NB4 (cell line): Measurements from ENCODE around the gene CDHR5.
"Not testable (repeated sequence)": the region's sequence is repeated elsewhere in the genome, so short reads cannot be mapped to it uniquely, and the experiment has no call there.

Experiments used
- DNase-seq: peaks from one replicate; pipeline ENCODE4 v3.0.0; 2010; ENCODE audit warnings: low read depth
- H3K4me3 ChIP-seq: one replicate; pipeline ENCODE4 v1.5.1; 2011; ENCODE audit warnings: mild to moderate bottlenecking, low read depth, low read length, moderate library complexity
- MYC ChIP-seq: IDR thresholded peaks from 2 replicates; pipeline ENCODE4 v1.6.1; 2011; ENCODE audit warnings: low read depth, low read length
- POLR2A ChIP-seq: IDR thresholded peaks from 2 replicates; pipeline ENCODE4 v1.6.1; 2011; ENCODE audit warnings: mild to moderate bottlenecking; ENCODE audit not compliant: insufficient read length; ENCODE audit errors: extremely low read depth
- TF ChIP-seq, protein P1 (sequence below): IDR thresholded peaks from one replicate; pipeline ENCODE4 v1.5.1; 2012; ENCODE audit warnings: low read depth, low read length
- TF ChIP-seq, protein P2 (sequence below): IDR thresholded peaks from 2 replicates; pipeline ENCODE4 v1.6.1; 2011; ENCODE audit warnings: low read depth, low read length

Gene CDHR5

DNA sequence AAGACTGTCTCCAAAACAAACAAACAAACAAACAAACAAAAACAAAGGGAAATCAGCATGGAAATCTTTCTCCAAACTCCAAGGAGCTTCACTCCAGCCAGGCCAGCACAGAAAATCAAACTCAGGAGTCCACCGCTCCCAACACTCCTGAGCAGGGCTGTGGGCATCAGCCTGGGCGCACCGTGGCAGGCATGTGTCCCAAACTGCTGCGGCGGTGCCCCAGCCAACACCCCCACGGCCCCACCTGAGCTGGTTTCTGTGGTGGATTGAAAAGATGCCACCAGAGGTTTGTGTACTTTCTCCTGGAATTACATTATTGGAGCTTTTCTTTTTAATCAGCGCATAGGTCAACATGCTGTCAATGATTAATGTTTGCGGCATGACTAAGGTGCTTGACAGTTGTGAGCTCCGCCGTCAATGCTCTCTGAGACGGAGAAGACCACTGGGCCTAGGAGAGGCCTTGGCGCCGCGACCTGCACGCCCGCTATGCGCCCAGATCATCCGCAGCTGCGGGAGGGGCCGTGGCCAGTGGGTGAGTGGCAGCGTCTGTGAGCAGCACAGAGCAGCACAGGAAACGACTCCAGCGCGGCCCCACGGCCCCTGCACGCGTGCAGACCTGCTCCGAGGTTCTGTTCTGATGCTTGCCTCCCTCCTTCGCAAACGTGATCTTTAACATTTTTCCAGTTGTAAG is 30.4 kb upstream of the CDHR5 start:
- TF ChIP-seq, protein P1, sequence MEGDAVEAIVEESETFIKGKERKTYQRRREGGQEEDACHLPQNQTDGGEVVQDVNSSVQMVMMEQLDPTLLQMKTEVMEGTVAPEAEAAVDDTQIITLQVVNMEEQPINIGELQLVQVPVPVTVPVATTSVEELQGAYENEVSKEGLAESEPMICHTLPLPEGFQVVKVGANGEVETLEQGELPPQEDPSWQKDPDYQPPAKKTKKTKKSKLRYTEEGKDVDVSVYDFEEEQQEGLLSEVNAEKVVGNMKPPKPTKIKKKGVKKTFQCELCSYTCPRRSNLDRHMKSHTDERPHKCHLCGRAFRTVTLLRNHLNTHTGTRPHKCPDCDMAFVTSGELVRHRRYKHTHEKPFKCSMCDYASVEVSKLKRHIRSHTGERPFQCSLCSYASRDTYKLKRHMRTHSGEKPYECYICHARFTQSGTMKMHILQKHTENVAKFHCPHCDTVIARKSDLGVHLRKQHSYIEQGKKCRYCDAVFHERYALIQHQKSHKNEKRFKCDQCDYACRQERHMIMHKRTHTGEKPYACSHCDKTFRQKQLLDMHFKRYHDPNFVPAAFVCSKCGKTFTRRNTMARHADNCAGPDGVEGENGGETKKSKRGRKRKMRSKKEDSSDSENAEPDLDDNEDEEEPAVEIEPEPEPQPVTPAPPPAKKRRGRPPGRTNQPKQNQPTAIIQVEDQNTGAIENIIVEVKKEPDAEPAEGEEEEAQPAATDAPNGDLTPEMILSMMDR = no peak
- no peak for TF ChIP-seq MYC
- TF ChIP-seq, protein P2, sequence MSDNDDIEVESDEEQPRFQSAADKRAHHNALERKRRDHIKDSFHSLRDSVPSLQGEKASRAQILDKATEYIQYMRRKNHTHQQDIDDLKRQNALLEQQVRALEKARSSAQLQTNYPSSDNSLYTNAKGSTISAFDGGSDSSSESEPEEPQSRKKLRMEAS = no peak
- TF ChIP-seq POLR2A = no peak
- no peak for DNase-seq
- H3K4me3 ChIP-seq = no peak overlapping the region

DNA sequence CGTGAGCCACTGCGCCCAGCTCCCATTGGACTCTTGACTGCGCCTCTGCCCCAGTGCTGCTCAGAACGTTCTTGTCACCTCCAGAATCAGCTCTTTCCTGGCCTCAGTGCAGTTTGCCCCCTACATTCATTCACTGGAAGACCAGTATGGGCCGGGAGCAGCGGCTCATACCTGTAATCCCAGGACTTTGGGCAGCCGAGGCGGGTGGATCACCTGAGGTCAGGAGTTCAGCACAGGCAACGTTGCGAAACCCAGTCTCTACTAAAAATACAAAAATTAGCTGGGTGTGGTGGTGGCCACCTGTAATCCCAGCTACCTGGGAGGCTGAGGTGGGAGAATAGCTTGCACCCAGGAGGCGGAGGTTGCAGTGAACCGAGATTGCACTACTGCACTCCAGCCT is 29.7 kb upstream of the CDHR5 start:
- H3K4me3 ChIP-seq, DNase-seq: not testable (repeated sequence)

DNA sequence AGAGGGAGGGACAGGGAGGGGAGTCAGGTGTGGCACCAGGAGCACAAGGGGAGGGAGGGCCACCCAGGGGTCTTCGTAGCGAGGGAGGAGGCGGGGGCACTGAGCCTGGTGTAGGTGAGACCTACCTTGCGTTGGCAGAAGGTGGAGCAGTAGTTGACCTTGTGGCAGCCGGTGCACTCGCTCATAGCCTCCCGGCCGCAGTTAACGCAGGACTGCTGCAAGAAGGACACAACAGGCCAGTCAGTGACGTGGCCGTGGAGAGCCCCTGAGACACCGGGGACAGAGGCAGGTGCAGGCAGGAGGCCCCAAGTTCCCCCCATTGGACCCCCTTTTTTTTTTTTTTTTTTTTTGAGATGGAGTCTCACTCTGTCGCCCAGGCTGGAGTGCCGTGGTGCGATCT is 29.1 kb upstream of the CDHR5 start:
- TF ChIP-seq, protein P2 = no peak
- TF ChIP-seq, protein P1 = no peak
- TF ChIP-seq MYC (no peak), POLR2A (no peak)
- H3K4me3 ChIP-seq = no peak overlapping the region
- no peak for DNase-seq

DNA sequence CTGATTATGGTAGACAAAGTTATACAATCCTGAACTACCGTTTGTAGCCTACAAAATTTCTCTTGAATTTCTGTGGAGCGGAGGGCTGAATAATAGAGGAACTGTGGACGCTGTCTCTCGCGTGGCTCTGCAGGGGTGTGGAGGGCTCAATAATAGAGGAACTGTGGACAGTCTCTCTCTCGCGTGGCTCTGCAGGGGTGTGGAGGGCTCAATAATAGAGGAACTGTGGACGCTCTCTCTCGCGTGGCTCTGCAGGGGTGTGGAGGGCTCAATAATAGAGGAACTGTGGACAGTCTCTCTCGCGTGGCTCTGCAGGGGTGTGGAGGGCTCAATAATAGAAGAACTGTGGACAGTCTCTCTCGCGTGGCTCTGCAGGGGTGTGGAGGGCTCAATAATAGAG is 28.4 kb upstream of the CDHR5 start:
- H3K4me3 ChIP-seq = not testable (repeated sequence)
- DNase-seq = peak; percentile 23

DNA sequence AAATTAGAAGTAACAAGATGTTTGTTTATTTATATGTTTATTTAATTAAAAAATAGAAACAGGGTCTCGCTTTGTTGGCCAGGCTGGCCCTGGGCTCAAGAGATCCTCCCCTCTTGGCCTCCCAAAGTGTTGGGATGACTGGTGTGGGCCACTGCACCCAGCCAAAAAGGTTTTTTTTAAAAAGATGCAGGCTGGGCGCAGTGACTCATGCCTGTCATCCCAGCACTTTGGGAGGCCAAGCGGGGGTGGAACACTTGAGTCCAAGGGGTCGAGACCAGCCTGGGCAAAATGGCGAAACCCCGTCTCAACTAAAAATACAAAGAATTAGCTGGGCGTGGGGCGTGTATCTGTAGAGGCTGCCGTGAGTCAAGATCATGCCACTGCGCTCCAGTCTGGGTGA is 25.7 kb upstream of the CDHR5 start:
- no peak for DNase-seq
- no peak for TF ChIP-seq MYC
- TF ChIP-seq, protein P2 = no peak
- TF ChIP-seq, protein P1 = no peak
- no peak for TF ChIP-seq POLR2A
- no peak overlapping the region for H3K4me3 ChIP-seq

DNA sequence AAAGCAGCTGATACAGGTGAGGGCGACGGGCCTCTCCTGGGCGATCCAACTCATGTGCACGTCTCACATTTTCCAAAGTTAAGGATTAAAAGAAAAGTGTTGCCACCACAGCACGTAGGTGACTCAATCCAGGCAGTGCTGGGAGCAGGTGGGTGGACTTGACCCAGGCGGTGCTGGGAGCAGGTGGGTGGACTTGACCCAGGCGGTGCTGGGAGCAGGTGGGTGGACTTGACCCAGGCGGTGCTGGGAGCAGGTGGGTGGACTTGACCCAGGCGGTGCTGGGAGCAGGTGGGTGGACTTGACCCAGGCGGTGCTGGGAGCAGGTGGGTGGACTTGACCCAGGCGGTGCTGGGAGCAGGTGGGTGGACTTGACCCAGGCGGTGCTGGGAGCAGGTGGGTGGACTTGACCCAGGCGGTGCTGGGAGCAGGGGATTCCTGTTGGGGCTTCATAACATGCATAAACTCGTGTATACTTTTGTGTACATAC is 23.0 kb upstream of the CDHR5 start:
- not testable (repeated sequence) for DNase-seq, H3K4me3 ChIP-seq

DNA sequence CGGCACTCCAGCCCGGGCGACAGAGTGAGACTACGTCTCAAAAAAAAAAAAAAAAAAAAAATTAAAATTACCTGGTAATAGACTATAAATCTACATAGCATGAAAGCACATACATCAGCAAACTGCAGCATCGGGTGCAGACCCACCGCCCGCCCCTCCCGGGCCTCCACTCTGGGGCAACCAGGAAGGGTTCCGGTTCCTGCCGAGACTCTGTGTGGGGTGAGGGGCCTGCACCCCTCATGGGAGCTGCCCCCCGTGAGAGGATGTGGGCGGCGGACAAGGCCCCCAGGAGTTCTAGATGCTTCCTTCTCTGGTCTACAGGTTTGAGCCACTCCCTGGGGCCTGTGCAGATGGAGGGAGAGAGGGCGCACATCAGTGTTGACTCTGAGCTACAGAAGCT is 21.5 kb upstream of the CDHR5 start:
- H3K4me3 ChIP-seq = no peak overlapping the region
- TF ChIP-seq POLR2A (no peak), MYC (no peak)
- TF ChIP-seq, protein P2 = no peak
- TF ChIP-seq, protein P1 = no peak
- DNase-seq = no peak
